ENCODE measurements around the gene SLCO3A1. TPM values are rescaled to one million over a fixed set of nuclear protein-coding genes. Genes with fewer than 3 reads are reported as not detected.

SLCO3A1 gene
- total RNA-seq, 1 experiment from 2014 or later, result 10.1 TPM

DNA sequence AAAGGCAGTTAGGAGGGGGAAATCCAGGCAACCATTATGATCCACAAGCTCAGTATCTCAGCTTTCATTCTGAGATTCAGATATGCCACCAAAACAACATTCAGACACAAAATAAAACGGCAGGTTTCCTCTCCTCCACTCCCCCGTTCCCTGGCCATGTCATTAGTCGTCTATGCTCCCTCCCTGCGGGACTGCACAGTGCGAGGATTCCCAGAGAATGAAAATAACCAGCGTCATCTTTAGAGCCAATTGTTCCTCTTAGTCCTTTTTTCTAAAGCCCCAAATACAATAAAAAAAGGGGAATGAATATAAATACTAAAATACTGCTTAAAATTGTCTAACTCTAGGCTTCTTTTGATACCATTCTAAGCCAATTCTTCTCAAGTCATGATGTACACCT is 7.8 kb upstream of the SLCO3A1 start:
- Mint-ChIP-seq H3K4me3 (ENCODE audit: unreplicated experiment) (no peak overlapping the region), H3K9me3 (ENCODE audit: unreplicated experiment) (no peaks in the 10 kb centered on the region), H3K4me1 (ENCODE audit: insufficient read depth, unreplicated experiment) (peaks cover 5% of the 10 kb centered on the region), H3K27me3 (ENCODE audit: insufficient read depth, unreplicated experiment) (peaks cover 46% of the 10 kb centered on the region), H3K27ac (ENCODE audit: low read depth, unreplicated experiment) (no peak overlapping the region), H3K36me3 (ENCODE audit: insufficient read depth, unreplicated experiment) (no peaks in the 10 kb centered on the region)
- no peak for DNase-seq (ENCODE audit: unreplicated experiment)
- no TSS peak for BruUV-seq (replicated peaks)
- ChIA-PET CTCF (interaction anchor here (0.8 to 1.5 kb wide), 2 partner anchors 11 to 551 kb away, joined by 4 read pairs; no protein-coding TSS in a partner anchor), POLR2A (no interaction called here)
- TF ChIP-seq, protein P1, sequence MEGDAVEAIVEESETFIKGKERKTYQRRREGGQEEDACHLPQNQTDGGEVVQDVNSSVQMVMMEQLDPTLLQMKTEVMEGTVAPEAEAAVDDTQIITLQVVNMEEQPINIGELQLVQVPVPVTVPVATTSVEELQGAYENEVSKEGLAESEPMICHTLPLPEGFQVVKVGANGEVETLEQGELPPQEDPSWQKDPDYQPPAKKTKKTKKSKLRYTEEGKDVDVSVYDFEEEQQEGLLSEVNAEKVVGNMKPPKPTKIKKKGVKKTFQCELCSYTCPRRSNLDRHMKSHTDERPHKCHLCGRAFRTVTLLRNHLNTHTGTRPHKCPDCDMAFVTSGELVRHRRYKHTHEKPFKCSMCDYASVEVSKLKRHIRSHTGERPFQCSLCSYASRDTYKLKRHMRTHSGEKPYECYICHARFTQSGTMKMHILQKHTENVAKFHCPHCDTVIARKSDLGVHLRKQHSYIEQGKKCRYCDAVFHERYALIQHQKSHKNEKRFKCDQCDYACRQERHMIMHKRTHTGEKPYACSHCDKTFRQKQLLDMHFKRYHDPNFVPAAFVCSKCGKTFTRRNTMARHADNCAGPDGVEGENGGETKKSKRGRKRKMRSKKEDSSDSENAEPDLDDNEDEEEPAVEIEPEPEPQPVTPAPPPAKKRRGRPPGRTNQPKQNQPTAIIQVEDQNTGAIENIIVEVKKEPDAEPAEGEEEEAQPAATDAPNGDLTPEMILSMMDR (IDR thresholded peaks at IDR 0.05; ENCODE audit: unreplicated experiment), result no peak
- intact Hi-C loops (cut with micrococcal nuclease), result no loop called here

DNA sequence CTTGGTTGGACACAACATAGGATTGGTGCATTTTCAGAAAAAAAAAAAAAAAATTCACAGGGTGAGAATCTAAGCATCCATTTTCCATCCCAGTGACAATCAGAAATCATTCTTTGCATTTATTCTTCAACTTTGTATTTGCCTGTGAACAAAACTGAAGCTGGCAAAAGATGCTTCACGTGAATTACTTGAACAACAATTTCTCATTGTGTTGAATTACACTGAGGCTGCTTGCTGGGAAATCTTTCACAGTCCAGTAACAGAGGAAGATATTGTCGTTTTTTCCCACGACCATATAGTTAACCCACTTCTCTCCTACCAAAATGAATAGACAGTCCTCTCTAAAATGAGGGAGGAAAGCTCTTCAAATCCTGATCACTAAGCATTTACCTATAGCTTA is 4.3 kb upstream of the SLCO3A1 start:
- BruUV-seq (replicated peaks), result no TSS peak
- TF ChIP-seq, protein P1 (IDR thresholded peaks at IDR 0.05; ENCODE audit: unreplicated experiment), result no peak
- no peak for DNase-seq (ENCODE audit: unreplicated experiment)
- CTCF ChIA-PET, result interaction anchor here (0.6 to 8.6 kb wide), 31 partner anchors 10 to 893 kb away, joined by 3 to 152 read pairs (median 4); no protein-coding TSS in a partner anchor
- Mint-ChIP-seq H3K4me3 (ENCODE audit: unreplicated experiment) (no peak overlapping the region), H3K36me3 (ENCODE audit: insufficient read depth, unreplicated experiment) (no peaks in the 10 kb centered on the region), H3K4me1 (ENCODE audit: insufficient read depth, unreplicated experiment) (peaks cover 14% of the 10 kb centered on the region), H3K27me3 (ENCODE audit: insufficient read depth, unreplicated experiment) (peaks cover 31% of the 10 kb centered on the region), H3K27ac (ENCODE audit: low read depth, unreplicated experiment) (no peak overlapping the region), H3K9me3 (ENCODE audit: unreplicated experiment) (no peaks in the 10 kb centered on the region)
- intact Hi-C loops (cut with micrococcal nuclease), result loop anchor here (1.0 kb wide), 2 partner anchors 133 to 233 kb away; no protein-coding TSS in a partner anchor
- POLR2A ChIA-PET, result interaction anchor here (0.6 to 1.0 kb wide), 2 partner anchors 58 to 92 kb away, joined by 4 to 5 read pairs; no protein-coding TSS in a partner anchor

DNA sequence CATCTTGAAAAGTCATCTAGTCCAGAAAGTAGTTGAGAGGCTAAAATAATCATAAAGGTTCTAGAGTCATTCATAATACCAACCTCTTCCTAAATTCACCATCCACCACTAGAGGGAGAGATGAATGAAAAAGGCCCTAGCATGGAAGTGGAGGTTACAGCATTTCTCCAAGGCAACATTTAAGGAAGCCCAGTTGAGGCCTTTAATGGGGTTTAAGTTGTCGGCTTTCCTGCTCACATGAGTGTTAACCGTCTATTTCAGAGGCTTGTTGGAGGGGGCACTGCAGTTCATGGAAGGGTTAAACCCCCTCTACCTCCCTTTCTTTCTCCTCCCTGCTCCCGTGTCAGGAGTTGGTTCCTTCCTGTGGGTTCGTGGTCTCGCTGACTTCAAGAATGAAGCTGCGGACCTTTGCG is 3.8 kb upstream of the SLCO3A1 start:
- Mint-ChIP-seq H3K27me3 (ENCODE audit: insufficient read depth, unreplicated experiment) (peaks cover 25% of the 10 kb centered on the region), H3K36me3 (ENCODE audit: insufficient read depth, unreplicated experiment) (no peaks in the 10 kb centered on the region), H3K9me3 (ENCODE audit: unreplicated experiment) (no peaks in the 10 kb centered on the region), H3K4me1 (ENCODE audit: insufficient read depth, unreplicated experiment) (peaks cover 19% of the 10 kb centered on the region), H3K27ac (ENCODE audit: low read depth, unreplicated experiment) (no peak overlapping the region), H3K4me3 (ENCODE audit: unreplicated experiment) (no peak overlapping the region)
- CTCF ChIA-PET, result interaction anchor here (0.6 to 8.6 kb wide), 39 partner anchors 10 to 893 kb away, joined by 3 to 152 read pairs (median 4); no protein-coding TSS in a partner anchor
- peak; percentile 68 for DNase-seq (ENCODE audit: unreplicated experiment)
- no TSS peak for BruUV-seq (replicated peaks)
- POLR2A ChIA-PET, result interaction anchor here (0.6 to 1.0 kb wide), 2 partner anchors 59 to 91 kb away, joined by 4 to 5 read pairs; no protein-coding TSS in a partner anchor
- intact Hi-C loops (cut with micrococcal nuclease), result loop anchor here (1.0 to 5.0 kb wide), 3 partner anchors 133 to 233 kb away; no protein-coding TSS in a partner anchor
- TF ChIP-seq, protein P1 (IDR thresholded peaks at IDR 0.05; ENCODE audit: unreplicated experiment), result peak; percentile 49

DNA sequence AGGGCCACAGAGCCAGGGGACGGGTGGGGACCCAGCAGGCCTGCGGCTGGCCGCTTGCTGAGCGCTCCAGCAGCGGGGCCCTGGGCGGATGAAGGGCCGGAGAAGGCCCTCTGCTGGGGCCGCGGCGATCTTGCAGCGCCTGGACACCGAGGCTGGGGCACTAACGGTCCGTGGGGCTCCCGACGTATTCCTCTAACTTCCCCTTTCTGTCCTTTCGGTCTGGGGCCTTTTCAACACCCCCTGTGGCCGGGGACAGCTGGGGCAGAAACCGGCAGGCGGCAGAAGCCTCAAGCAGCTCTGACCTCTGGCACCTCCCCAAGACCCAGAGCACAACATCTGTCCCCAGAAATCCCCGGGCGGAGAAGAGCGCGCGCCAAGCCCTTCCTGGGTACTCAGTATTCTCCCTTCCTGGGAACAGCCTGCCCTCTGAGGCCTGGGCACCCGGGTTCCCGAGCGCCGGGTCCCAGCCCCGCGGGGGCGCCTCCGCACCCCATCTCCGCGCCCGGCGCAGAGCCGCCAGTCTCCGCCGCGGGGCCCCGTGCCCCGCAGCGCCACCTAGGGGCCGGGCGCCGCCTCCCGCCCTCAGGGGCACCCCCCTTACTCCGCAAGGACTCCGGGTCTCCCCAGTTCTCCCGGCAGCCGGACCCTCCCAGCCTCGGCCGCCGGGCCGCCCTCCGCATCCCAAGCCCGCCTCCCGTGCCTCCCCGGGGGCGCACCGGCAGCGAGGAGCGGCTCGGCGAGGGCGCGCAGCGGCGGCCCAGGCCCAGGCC is 582 bp upstream of the SLCO3A1 start:
- no TSS peak for BruUV-seq (replicated peaks)
- ChIA-PET POLR2A (interaction anchor here (1.0 to 5.4 kb wide), 12 partner anchors 12 to 224 kb away, joined by 3 to 81 read pairs (median 5); no protein-coding TSS in a partner anchor), CTCF (interaction anchor here (0.6 to 8.6 kb wide), 41 partner anchors 9 to 954 kb away, joined by 3 to 152 read pairs (median 4); no protein-coding TSS in a partner anchor)
- H3K9me3 Mint-ChIP-seq (ENCODE audit: unreplicated experiment), result no peaks in the 10 kb centered on the region
- H3K27me3 Mint-ChIP-seq (ENCODE audit: insufficient read depth, unreplicated experiment), result no peaks in the 10 kb centered on the region
- TF ChIP-seq, protein P1 (IDR thresholded peaks at IDR 0.05; ENCODE audit: unreplicated experiment), result peak; percentile 78
- H3K27ac Mint-ChIP-seq (ENCODE audit: low read depth, unreplicated experiment), result peak overlapping the region; percentile 61
- H3K36me3 Mint-ChIP-seq (ENCODE audit: insufficient read depth, unreplicated experiment), result no peaks in the 10 kb centered on the region
- H3K4me1 Mint-ChIP-seq (ENCODE audit: insufficient read depth, unreplicated experiment), result peaks cover 42% of the 10 kb centered on the region
- peak; percentile 66 for DNase-seq (ENCODE audit: unreplicated experiment)
- H3K4me3 Mint-ChIP-seq (ENCODE audit: unreplicated experiment), result peak overlapping the region; percentile 75
- intact Hi-C loops (cut with micrococcal nuclease), result loop anchor here (1.0 to 5.0 kb wide), 5 partner anchors 89 to 550 kb away; no protein-coding TSS in a partner anchor
